ENCODE data around the gene FRMD4A. TPM values are rescaled to one million over a fixed set of nuclear protein-coding genes. Genes with fewer than 3 reads are reported as not detected.

FRMD4A gene
- total RNA-seq, 1 experiment from 2014 or later = 19.6 TPM

DNA sequence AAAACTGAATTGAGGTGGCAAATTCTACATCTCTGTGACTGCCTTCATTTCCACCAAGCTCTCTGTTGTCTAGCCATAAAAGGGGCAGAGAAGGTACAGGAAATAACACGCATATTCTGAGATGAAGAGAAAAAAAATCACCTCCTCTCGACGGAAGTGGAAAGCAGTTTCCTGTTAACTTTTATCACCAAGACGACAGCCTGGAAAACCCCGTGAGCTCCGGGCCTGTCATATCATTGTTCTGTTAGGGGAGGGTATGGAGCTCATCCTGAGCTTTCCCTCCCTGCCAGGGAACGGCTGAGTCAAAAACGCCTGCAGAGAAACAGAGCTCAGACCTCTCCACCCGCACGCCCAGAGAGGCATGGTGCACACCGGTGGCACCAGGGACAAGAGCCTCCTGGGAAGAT is 543.7 kb downstream of the FRMD4A start:
- Histone ChIP-seq H3K4me2 (ENCODE audit: insufficient read depth, insufficient read length, low read length) (no peak overlapping the region), H3K4me1 (ENCODE audit: insufficient read depth, low read length) (no peaks in the 10 kb centered on the region), H3K14ac (ENCODE audit: insufficient read depth, low read length) (no peak overlapping the region), H2BK5ac (ENCODE audit: insufficient read length, low read length) (no peak overlapping the region), H3K56ac (ENCODE audit: insufficient read length, low read depth, low read length) (no peak overlapping the region), H3K4ac (ENCODE audit: low read depth, low read length) (no peak overlapping the region), H2AFZ (ENCODE audit: low read length) (no peak overlapping the region), H2BK15ac (ENCODE audit: low read depth, low read length) (no peak overlapping the region), H3K79me2 (ENCODE audit: insufficient read depth, low read length) (no peaks in the 10 kb centered on the region), H3K23ac (ENCODE audit: insufficient read length, low read depth, low read length) (no peak overlapping the region), H3K18ac (ENCODE audit: insufficient read length, low read depth, low read length) (no peak overlapping the region), H4K5ac (ENCODE audit: insufficient read length, low read depth, low read length) (no peak overlapping the region), H3K79me1 (ENCODE audit: insufficient read depth, low read depth, low read length, poor library complexity, severe bottlenecking) (peaks cover 3% of the 10 kb centered on the region), H2BK20ac (ENCODE audit: low read depth, low read length, poor library complexity, severe bottlenecking) (no peak overlapping the region), H4K20me1 (ENCODE audit: control insufficient read depth, insufficient read depth, insufficient read length) (no peaks in the 10 kb centered on the region), H3K23me2 (ENCODE audit: insufficient read length, low read depth, low read length, poor library complexity, severe bottlenecking) (no peaks in the 10 kb centered on the region), H3K9ac (ENCODE audit: extremely low read depth, insufficient read length, low read length) (no peak overlapping the region), H3T11ph (ENCODE audit: low read length) (no peak overlapping the region), H2BK12ac (ENCODE audit: insufficient read length, low read depth, low read length) (no peak overlapping the region), H3K9me3 (ENCODE audit: control insufficient read depth, low read depth, low read length) (no peaks in the 10 kb centered on the region), H2AK5ac (ENCODE audit: insufficient read length, low read length) (no peak overlapping the region), H4K8ac (replicated peaks; ENCODE audit: insufficient read length, low read depth, low read length) (no peak overlapping the region), H2BK120ac (ENCODE audit: low read depth, low read length, poor library complexity, severe bottlenecking) (peak overlapping the region; percentile 2), H4K91ac (ENCODE audit: insufficient read length, low read depth, low read length) (no peak overlapping the region), H3K27ac (ENCODE audit: insufficient read length, low read depth, low read length) (no peak overlapping the region), H3K27me3 (ENCODE audit: insufficient read depth, low read length) (no peaks in the 10 kb centered on the region)
- no peaks in the 10 kb centered on the region for H3K27me3 Mint-ChIP-seq (ENCODE audit: low read depth)
- TF ChIP-seq, protein P1, sequence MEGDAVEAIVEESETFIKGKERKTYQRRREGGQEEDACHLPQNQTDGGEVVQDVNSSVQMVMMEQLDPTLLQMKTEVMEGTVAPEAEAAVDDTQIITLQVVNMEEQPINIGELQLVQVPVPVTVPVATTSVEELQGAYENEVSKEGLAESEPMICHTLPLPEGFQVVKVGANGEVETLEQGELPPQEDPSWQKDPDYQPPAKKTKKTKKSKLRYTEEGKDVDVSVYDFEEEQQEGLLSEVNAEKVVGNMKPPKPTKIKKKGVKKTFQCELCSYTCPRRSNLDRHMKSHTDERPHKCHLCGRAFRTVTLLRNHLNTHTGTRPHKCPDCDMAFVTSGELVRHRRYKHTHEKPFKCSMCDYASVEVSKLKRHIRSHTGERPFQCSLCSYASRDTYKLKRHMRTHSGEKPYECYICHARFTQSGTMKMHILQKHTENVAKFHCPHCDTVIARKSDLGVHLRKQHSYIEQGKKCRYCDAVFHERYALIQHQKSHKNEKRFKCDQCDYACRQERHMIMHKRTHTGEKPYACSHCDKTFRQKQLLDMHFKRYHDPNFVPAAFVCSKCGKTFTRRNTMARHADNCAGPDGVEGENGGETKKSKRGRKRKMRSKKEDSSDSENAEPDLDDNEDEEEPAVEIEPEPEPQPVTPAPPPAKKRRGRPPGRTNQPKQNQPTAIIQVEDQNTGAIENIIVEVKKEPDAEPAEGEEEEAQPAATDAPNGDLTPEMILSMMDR (conservative IDR thresholded peaks at IDR 0.05) = no peak
- H3K27ac Mint-ChIP-seq = no peak overlapping the region
- no peaks in the 10 kb centered on the region for H3K9me3 Mint-ChIP-seq
- H3K4me1 Mint-ChIP-seq = peaks cover 8 to 9% of the 10 kb centered on the region in 2 experiments
- no peak overlapping the region for H3K4me3 Mint-ChIP-seq
- DNase-seq = peak; percentile 38
- no CpG with 5 or more reads among the region's 11 CpGs for WGBS (ENCODE audit: extremely low coverage, insufficient read length, low lambda C conversion rate)
- peaks cover 0 to 4% (median 4%) of the 10 kb centered on the region in 3 experiments; a peak in 3 of 7 replicates for H3K36me3 Mint-ChIP-seq (ENCODE audit: insufficient read depth in 1 of 3, low read depth in 3 of 3)

Measured in H9 (cell line).